HG03095 (cell line): ENCODE measurements around the gene HDHD5.

Experiments used
- ATAC-seq: cut with Tn5 transposase; IDR thresholded peaks from one replicate; pipeline ENCODE4 v1.9.1; 2021; ENCODE audit warnings: moderate library complexity; ENCODE audit not compliant: unreplicated experiment

HDHD5 gene

GRCh38 chr22:17158568-17159503 lies at the start of gene HDHD5:
TSS of gene HDHD5 (minus strand) at chr22:17159277. CDS start at chr22:17159251, 26 bp downstream.
- ATAC-seq, result peak; percentile 74

- ATAC-seq, result no peak
These were observed 46.4 kb upstream of the HDHD5 start for GRCh38 chr22:17205432-17205831.

- ATAC-seq, result no peak
These were observed 42.3 kb upstream of the HDHD5 start for GRCh38 chr22:17201285-17201945.

GRCh38 chr22:17199003-17199731 lies 40.1 kb upstream of the HDHD5 start:
- ATAC-seq, result no peak

GRCh38 chr22:17198170-17199002 lies 39.3 kb upstream of the HDHD5 start:
- ATAC-seq, result no peak

GRCh38 chr22:17194213-17194612 lies 35.1 kb upstream of the HDHD5 start:
- no peak for ATAC-seq

GRCh38 chr22:17192186-17192585 lies 33.1 kb upstream of the HDHD5 start:
- ATAC-seq, result no peak

GRCh38 chr22:17191163-17191784 lies 32.2 kb upstream of the HDHD5 start:
- no peak for ATAC-seq

GRCh38 chr22:17190702-17191101 lies 31.6 kb upstream of the HDHD5 start:
- ATAC-seq, result no peak

GRCh38 chr22:17176715-17177114 lies 17.6 kb upstream of the HDHD5 start:
- ATAC-seq, result no peak

GRCh38 chr22:17172029-17172833 lies 13.2 kb upstream of the HDHD5 start:
- no peak for ATAC-seq

- peak; percentile 92 for ATAC-seq
These were observed 12.3 kb upstream of the HDHD5 start for GRCh38 chr22:17171153-17172028.

- ATAC-seq, result no peak
These were observed 8.4 kb upstream of the HDHD5 start for GRCh38 chr22:17167486-17167885.

GRCh38 chr22:17164392-17165024 lies 5.4 kb upstream of the HDHD5 start:
- no peak for ATAC-seq

- ATAC-seq, result no peak
These were observed 3.7 kb upstream of the HDHD5 start for GRCh38 chr22:17162731-17163130.

GRCh38 chr22:17161991-17162390 lies 2.9 kb upstream of the HDHD5 start:
- no peak for ATAC-seq

GRCh38 chr22:17159504-17159951 lies 451 bp upstream of the HDHD5 start:
- ATAC-seq, result peak; percentile 26

GRCh38 chr22:17158176-17158567 lies 905 bp downstream of the HDHD5 start:
- ATAC-seq, result no peak
